ENCODE measurements around the gene TECPR1.

Gene TECPR1

DNA sequence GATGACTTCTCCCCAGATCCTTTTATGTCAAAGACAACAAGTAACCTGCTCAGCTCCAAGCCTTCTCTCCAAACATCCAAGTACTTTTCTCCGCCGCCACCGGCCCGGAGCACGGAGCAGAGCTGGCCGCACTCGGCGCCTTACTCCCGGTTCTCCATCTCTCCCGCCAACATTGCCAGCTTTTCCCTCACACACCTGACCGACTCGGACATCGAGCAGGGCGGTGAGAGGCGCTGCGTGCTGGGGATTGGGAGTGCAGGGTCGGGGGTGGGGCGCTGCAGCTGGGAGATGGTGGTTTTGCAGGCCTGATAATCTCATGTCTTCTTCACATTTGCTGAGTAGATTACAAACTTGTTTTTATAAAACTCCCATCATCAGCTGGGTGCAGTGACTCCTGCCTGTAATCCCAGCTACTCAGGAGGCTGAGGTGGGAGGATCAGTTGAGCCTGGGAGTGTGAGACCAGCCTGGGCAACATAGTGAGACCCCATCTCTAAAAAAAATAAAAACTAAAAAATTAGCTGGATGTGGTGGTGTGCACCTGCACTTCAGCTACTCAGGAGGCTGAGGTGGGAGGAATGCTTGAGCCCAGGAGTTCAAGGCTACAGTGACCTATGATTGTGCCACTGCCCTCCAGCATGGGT, 47.9 kb downstream of the TECPR1 start:
- TF ChIP-seq, protein P1, sequence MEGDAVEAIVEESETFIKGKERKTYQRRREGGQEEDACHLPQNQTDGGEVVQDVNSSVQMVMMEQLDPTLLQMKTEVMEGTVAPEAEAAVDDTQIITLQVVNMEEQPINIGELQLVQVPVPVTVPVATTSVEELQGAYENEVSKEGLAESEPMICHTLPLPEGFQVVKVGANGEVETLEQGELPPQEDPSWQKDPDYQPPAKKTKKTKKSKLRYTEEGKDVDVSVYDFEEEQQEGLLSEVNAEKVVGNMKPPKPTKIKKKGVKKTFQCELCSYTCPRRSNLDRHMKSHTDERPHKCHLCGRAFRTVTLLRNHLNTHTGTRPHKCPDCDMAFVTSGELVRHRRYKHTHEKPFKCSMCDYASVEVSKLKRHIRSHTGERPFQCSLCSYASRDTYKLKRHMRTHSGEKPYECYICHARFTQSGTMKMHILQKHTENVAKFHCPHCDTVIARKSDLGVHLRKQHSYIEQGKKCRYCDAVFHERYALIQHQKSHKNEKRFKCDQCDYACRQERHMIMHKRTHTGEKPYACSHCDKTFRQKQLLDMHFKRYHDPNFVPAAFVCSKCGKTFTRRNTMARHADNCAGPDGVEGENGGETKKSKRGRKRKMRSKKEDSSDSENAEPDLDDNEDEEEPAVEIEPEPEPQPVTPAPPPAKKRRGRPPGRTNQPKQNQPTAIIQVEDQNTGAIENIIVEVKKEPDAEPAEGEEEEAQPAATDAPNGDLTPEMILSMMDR (conservative IDR thresholded peaks at IDR 0.05; ENCODE audit: low read depth): no peak
- no peak overlapping the region for H3K27ac ChIP-seq
- CTCF ChIA-PET: interaction anchor here (0.6 kb wide), 1 partner anchor 204 kb away, joined by 3 read pairs; no protein-coding TSS in a partner anchor
- DNase-seq (ENCODE audit: low spot score): no peak
- POLR2A ChIA-PET (ENCODE audit: low non-redundant PET): no interaction called here

DNA sequence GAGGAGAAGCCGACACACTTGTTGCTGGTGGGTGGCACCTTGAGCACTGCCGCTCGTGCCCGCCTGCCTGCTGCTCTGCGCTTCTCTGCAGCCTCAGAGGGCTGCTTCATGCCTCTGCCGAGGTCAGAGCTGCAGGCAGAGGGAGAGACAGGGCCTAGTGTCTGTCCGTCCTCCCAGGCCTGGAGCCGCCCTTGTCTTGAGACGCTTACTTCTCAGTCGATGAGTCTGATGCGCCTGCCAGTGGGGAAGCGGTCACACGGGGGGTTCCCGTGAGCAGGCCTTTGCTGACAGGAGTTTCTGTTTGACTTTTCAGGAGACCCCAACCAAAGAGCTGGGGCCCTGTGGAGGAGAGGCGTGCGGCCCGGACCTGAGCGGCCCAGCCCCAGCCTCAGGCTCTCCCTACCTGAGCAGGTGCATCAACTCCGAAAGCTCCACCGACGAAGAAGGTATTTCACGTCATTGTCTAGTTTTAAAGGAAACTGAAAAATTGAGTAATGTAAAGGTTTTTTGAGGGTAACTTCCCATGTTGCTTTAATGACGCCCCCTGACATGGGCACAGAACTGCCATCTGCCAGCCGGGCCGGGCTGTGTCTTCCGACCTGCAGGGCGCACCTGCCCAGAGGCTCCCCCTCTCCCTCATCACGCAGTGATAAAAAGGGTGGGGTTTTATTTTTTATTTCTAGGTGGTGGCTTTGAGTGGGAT, 48.6 kb downstream of the TECPR1 start:
- ChIA-PET POLR2A (ENCODE audit: low non-redundant PET) (no interaction called here), CTCF (interaction anchor here (0.6 kb wide), 1 partner anchor 205 kb away, joined by 3 read pairs; no protein-coding TSS in a partner anchor)
- no peak overlapping the region for H3K27ac ChIP-seq
- DNase-seq (ENCODE audit: low spot score): no peak
- TF ChIP-seq, protein P1 (conservative IDR thresholded peaks at IDR 0.05; ENCODE audit: low read depth): no peak

DNA sequence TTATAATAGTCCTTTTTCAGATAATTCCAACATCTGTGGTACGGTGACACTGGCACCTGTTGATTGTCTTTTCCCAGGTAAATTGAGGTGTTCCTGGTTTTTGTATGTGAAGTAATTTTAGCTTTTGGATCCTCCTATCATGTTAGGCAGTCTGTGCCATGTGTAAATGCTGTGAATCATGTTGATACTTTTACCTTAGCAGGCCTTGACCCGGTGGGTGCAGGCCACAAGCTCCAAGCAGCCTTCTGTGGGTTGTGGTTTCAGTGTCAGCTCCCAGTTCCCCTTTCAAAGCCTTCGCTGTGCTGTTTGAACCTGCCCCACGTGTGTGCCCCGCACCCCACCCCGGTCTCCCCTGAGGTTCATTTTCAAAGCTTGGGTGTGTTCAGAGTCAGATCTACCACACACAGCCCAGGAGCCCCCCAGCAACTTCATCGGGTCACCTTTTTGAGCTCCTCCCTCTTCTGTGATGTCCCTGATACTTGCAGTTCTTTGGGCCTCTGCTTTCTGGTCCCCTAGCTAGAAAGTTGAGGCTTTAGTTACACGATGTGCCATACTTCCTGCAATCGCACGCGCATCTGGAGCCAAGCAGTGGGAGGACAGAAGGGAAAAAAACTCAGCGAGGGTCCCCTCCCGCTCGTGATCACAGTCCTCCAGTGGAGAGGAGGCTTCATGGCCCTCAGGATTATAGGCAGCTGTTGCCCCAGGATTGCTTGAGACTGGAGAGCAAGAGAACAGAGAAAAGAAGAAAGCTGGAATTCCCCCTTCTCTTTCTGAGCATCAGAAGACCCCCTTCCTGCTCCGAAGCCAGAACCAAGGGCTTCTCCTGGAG, 49.5 kb downstream of the TECPR1 start:
- no peak for DNase-seq (ENCODE audit: low spot score)
- POLR2A ChIA-PET (ENCODE audit: low non-redundant PET): no interaction called here
- H3K27ac ChIP-seq: no peak overlapping the region
- TF ChIP-seq, protein P1 (conservative IDR thresholded peaks at IDR 0.05; ENCODE audit: low read depth): no peak
- CTCF ChIA-PET: no interaction called here

DNA sequence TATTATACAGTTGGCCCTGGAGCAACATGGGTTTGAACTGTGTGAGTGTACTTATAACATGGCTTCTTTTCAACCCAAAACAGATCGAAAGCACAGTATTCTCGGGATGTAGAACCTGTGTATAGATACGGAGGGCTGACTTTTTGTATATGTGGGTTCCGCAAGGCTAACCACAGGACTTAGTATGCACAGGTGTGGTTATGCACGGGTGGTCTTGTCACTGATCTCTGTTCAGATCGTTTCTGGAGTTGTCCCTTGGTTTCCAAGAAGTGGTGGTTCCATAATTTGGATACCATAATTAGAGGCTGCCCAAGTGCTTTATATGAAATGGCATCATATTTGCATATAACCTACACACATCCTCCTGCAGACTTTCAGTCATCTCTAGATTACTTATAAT, 51.7 kb downstream of the TECPR1 start:
- no peak for DNase-seq (ENCODE audit: low spot score)
- ChIA-PET CTCF (no interaction called here), POLR2A (ENCODE audit: low non-redundant PET) (no interaction called here)
- no peak overlapping the region for H3K27ac ChIP-seq
- TF ChIP-seq, protein P1 (conservative IDR thresholded peaks at IDR 0.05; ENCODE audit: low read depth): no peak

DNA sequence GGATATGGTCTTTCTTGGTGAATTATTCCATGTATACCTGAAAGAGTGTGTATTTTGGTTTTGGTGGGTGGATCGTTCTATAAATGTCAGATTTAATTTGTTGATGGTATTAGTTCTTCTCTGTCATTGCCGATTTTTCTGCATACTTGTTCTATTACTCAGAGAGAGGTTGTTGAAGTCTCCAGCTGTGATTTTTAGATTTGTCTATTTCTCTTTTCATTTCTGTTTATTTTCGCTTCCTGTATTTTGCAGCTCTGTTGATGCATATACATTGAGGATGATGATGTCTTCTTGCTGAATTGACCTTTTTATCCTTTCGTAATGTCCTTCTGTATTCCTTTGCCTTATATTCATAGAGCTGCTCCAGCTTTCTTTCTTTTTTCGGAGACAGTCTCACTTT, 52.9 kb downstream of the TECPR1 start:
- ChIA-PET CTCF (interaction anchor here (0.5 kb wide), 1 partner anchor 128 kb away, joined by 4 read pairs; no protein-coding TSS in a partner anchor), POLR2A (ENCODE audit: low non-redundant PET) (no interaction called here)
- DNase-seq (ENCODE audit: low spot score): no peak
- no peak overlapping the region for H3K27ac ChIP-seq
- TF ChIP-seq, protein P1 (conservative IDR thresholded peaks at IDR 0.05; ENCODE audit: low read depth): no peak
